Activated CD4-positive, CD25-positive, alpha-beta regulatory T cell treated with anti-CD3 and anti-CD28 coated beads, Interleukin-2, amount 50 U/mL, for 16 hours (primary cell): ENCODE data around the gene KSR2.

Experiments
- DNase-seq: peaks from one replicate; pipeline ENCODE4 v3.0.0-alpha.2; 2020; ENCODE audit warnings: low read depth, low spot score

KSR2 gene

DNA sequence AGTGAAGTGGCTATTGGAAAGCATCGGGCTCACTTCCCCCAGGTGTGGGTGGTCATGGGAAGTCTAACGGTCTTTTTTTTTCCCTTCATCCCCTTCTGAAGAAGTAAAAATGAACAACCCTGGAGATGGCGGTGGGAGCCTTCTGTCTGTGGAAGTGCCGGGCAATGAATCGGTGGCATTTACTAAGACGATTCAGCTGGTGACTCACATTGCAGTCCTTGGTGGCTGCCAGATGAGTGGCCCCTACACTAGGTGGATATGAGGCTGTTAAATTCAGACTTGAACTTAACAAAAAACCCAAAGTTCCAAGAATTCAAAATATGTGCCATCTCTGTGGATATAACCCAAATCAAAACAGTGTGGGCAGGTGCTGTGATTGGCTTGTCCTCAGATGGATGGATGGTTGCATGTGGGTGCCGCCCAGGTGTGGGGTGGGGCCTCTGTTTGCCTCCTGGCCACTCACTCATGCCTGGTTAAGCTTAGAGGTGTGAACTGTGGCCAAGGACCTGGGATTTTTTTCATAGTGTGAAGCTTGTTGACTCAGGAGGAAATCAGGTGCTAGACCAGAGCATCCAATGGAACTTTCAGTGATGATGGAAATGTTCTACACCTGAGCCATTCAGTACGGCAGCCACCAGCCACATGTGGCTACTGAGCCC lies 430.6 kb downstream of the KSR2 start:
- DNase-seq: no peak

- DNase-seq: no peak
These were observed 435.1 kb downstream of the KSR2 start for GRCh38 chr12:117533687-117534086.

DNA sequence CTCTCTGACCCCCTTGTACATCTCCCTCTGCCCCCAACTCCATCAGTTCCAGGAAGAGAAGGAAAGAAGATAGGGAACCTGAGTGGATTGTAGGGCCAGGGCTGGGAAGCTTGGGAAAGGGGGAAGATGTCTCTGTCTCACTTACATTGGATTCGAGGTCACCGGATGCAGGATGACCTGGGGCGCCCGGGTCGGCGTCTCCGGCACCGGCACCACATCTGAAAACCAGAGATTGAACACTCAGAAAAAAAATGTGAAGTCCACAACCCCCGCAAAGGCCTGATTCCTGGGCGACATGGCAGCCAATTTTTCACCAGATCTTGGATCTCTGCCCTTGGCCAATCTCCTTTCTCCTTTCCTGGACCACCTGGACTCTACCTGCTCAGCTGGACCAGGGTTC lies 438.0 kb downstream of the KSR2 start:
- DNase-seq: no peak

GRCh38 chr12:117528538-117528937 lies 440.3 kb downstream of the KSR2 start:
- no peak for DNase-seq

DNA sequence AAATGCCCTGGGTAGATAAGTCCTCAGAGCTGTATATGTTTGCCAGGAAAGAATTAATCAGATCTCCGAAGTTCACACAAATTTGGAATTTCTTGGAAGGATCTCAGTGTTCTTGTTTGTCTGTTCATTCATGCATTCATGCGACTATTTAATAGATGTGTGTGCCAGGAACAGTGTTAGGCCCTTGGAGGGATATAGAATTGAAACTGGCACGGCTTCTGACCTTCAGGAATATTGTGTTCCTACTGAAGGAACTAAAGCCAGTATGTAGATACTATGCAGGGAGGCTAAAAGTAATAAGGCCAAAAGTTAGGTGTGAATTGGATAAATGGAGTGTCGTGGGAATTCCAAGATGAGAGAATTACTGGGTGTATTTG lies 441.3 kb downstream of the KSR2 start:
- DNase-seq: no peak

- no peak for DNase-seq
These were observed 441.9 kb downstream of the KSR2 start for GRCh38 chr12:117526757-117527478.

GRCh38 chr12:117525766-117526165 lies 443.0 kb downstream of the KSR2 start:
- DNase-seq: no peak

DNA sequence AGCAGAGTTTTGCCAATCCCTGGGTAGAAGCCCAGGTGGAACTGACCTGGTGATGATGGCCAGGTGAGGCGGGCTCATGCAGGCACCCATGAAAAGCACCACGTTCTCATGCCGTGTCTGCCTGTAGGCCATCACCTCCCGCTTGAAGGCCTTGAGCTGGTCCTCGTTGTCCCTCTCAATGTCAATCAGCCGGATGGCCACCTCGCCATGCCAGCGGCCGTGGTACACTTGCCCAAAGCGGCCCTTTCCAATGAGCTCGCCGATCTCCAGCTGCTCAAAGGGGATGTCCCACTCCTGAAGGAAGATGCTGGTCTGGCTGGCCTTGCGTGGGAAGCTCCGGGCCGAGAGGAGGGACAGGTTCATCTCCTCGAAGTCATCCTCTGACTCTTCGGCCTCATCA lies 444.0 kb downstream of the KSR2 start:
- DNase-seq: no peak

DNA sequence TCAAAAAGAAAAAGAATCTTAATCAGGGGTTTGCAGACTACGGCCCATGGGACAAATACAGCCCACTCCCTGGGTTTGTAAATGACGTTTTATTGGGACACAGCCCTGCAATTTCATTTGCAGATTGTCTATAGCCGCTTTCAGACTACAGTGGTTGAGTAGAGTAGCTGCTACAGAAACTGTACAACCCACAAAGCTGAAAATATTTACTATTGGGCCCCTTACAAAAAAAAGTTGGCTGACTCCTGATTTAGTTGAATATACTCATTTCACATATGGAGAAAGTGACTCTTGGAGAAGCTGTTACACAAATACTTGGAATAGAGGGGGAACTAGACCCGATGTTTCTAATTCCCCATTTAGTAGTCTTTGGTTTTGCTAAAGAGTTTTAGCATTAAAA lies 444.8 kb downstream of the KSR2 start:
- DNase-seq: no peak

DNA sequence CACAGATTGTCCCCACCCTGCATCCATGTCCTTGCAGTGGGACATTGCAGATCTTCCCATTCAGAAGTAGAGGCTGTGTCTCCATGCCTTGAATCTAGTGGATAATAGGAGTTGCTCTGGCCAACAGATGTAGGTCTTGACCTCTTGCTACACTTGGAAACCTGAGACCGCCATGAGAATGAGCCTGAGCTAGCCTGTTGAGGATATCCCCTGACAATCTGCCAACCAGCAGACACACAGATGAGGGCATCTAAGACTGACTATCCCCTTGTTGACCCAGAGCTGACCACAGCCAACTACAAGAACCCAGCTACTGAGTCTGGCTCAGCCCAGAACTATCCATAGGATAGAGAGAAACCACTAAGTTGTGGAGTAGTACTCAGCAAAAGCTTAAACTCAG lies 446.2 kb downstream of the KSR2 start:
- no peak for DNase-seq

DNA sequence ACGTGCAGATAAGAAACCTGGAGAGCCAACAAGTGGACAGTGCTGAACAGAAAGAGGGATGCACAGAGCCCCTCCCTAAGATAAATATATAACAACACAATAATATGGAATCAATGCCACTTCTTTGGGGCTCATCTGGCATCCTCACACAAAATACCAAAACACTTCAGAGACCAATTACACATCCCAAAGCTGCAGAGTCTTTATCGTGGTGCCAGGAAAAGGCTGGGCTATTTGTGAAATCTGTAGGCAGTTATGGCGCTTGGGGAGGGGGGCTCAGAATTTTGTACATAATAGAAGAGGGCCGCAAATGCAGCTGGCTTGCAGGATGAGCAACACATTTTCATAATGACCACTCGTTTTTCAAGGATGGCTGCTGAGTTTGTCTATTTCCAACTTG lies 446.9 kb downstream of the KSR2 start:
- DNase-seq: no peak

- no peak for DNase-seq
These were observed 447.4 kb downstream of the KSR2 start for GRCh38 chr12:117521346-117521745.

GRCh38 chr12:117518594-117519270 lies 450.1 kb downstream of the KSR2 start:
- DNase-seq: no peak

DNA sequence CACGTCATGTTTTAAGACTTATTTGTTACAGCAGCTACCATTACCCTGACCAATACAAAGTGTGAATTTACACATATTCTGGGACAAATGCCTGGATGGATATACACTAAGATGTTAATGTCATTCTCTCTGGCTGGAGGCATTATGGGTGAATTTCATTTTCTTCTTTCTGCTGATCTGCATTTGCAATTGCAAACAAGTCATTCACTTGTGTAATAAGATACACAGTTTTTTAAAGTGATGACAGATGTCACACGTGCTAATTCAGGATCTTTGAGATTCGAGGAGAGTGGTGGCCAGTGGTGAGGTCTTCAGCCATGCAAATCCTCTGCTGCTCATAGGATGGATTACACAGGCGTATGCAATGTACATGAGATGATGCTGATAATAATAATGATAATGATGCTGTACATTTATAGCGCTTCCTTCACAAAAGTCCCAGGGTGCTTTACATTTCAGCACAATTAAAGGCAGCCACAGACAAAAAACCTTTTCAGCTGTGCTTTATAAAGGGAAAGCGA lies 451.5 kb downstream of the KSR2 start:
- no peak for DNase-seq

GRCh38 chr12:117516034-117516433 lies 452.8 kb downstream of the KSR2 start:
- DNase-seq: no peak

GRCh38 chr12:117514016-117514415 lies 454.8 kb downstream of the KSR2 start:
- DNase-seq: no peak

GRCh38 chr12:117513353-117513752 lies 455.4 kb downstream of the KSR2 start:
- no peak for DNase-seq

DNA sequence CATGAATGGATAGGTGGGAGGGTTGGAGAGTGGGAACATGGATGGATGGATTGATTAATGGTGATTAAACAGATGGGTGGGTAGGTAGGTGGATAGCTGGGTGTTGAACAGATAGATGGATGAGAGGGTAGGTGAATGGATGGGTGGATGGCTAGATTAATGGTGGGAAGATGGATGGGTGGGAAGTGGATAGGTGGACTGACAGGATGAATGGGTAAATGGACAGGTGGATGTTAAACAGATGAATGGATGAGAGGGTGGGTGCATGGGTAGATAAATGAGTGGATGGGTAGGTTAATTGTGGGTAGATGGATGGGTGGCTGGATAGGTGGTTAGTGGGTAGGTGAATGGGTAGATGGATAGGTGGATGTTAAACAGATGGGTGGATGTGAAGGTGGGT lies 460.3 kb downstream of the KSR2 start:
- DNase-seq: no peak

- no peak for DNase-seq
These were observed 461.2 kb downstream of the KSR2 start for GRCh38 chr12:117507548-117507947.

DNA sequence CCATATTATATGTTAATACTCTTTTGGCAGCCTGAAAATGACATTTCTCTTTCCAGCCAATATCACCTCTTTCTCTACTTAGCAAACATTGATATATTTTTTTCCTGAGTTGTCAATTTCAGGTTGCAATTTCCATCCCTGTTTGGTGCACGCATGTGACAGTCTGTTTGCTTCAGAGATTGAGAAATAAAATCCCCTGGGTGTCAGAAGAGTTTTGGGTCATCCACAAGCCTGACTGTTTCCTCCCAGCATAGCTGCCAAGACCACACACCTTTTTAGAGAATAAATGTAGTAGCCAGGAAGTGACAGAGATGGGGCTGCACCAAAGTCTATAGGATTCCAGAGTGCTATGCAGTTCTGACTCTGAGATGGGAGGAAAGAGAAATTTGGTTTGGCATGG lies 462.5 kb downstream of the KSR2 start:
- DNase-seq: no peak

GRCh38 chr12:117502633-117503032 lies 466.2 kb downstream of the KSR2 start:
- DNase-seq: no peak

DNA sequence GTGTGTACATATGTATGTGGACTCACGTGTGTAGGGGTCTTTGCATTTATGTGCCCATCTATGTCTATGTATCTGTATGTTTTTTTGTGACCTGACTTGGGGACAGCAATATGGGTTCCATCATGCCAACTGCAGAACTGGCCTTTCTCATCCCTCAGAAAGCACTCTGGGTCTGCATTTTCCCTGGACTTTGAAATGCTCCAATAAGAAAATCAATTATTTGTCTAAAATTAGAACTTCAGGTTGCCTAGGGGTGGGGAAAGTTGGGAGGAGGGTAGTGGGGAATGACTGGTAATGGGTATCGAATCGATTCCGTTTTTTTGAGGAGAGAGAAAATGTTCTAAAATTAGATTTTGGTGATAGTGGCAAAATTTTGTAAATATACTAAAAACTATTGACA lies 466.6 kb downstream of the KSR2 start:
- DNase-seq: no peak
